Upper lobe of right lung (tissue), 1 donor: Measurements from ENCODE around the gene ADAMTS20. TPM values are rescaled to one million over a fixed set of nuclear protein-coding genes. Genes with fewer than 3 reads are reported as not detected.

Experiments used
- ATAC-seq: fragments of 200-7000 bp; cut with Tn5 transposase; one replicate; pipeline ENCODE4 v1.9.1; 2020; ENCODE audit warnings: mild to moderate bottlenecking, moderate library complexity
- DNase-seq: peaks from one replicate; pipeline ENCODE4 v3.0.0-alpha.2; 2020
- H3K27ac ChIP-seq: fragments of 200-600 bp; one replicate; pipeline ENCODE4 v1.8.0; 2022
- H3K27me3 ChIP-seq: fragments of 200-600 bp; one replicate; pipeline ENCODE4 v1.8.0; 2022; ENCODE audit warnings: mild to moderate bottlenecking
- H3K36me3 ChIP-seq: fragments of 200-600 bp; one replicate; pipeline ENCODE4 v1.8.0; 2022
- H3K4me1 ChIP-seq: fragments of 200-600 bp; one replicate; pipeline ENCODE4 v1.8.0; 2022
- H3K4me3 ChIP-seq: fragments of 200-600 bp; one replicate; pipeline ENCODE4 v1.8.0; 2022; ENCODE audit warnings: mild to moderate bottlenecking
- H3K9me3 ChIP-seq: fragments of 200-600 bp; one replicate; pipeline ENCODE4 v1.8.0; 2022
- CTCF ChIP-seq: fragments of 200-600 bp; IDR thresholded peaks from one replicate; pipeline ENCODE4 v1.8.0; 2022; ENCODE audit warnings: antibody characterized with exemption
- intact Hi-C: fragments of 100-400 bp; cut with DNase I; formaldehyde crosslinking; loops from one replicate; pipeline ENCODE4 v1.11.0; 2022
- total RNA-seq: library from RNA; stranded (reverse); fragmentation: NEBNext Ultra II Directional; extraction: Animal tissue kit (Norgen Biotek cat#: 25700); gene quantifications from one replicate; pipeline ENCODE4 v1.2.1, GENCODE V29; 2021
- donor health status: DM: no; HTN: yes; CAD: no; lungs with severe emphysema.

ADAMTS20 gene
- total RNA-seq, 1 donor from 2014 or later = not detected

GRCh38 chr12:43480591-43480990 lies 71.4 kb downstream of the ADAMTS20 start:
- no peak overlapping the region for H3K27ac ChIP-seq
- DNase-seq = no peak
- intact Hi-C loops = no loop called here
- no peaks in the 10 kb centered on the region for H3K36me3 ChIP-seq
- TF ChIP-seq CTCF = no peak
- no peak overlapping the region for H3K4me3 ChIP-seq
- no peaks in the 10 kb centered on the region for H3K27me3 ChIP-seq
- no peaks in the 10 kb centered on the region for H3K4me1 ChIP-seq
- H3K9me3 ChIP-seq = no peaks in the 10 kb centered on the region
- ATAC-seq = no peak

DNA sequence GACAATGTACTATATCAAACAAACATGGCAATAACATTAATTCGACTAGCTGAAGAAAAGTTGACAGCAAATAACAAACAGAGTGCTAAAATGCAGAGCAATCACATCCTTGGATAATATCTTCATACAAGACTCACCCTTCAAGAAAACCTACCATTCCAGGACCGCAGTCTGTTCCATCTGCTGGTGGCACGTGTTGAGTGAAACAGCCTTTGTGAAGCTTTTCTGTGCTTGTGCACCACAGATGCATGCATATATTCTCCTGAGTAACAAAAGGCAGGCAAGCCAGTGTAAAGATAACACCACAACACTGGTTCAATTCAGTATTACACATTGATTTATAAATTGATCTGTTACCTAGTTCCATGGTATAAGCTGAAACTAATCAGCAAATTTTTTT lies 89.3 kb downstream of the ADAMTS20 start:
- no peak for TF ChIP-seq CTCF
- Histone ChIP-seq H3K9me3 (no peaks in the 10 kb centered on the region), H3K4me1 (no peaks in the 10 kb centered on the region), H3K36me3 (no peaks in the 10 kb centered on the region), H3K27ac (no peak overlapping the region), H3K27me3 (no peaks in the 10 kb centered on the region), H3K4me3 (no peak overlapping the region)
- no peak for ATAC-seq
- intact Hi-C loops = no loop called here
- DNase-seq = no peak

- Histone ChIP-seq H3K27ac (no peak overlapping the region), H3K9me3 (no peaks in the 10 kb centered on the region), H3K36me3 (no peaks in the 10 kb centered on the region), H3K27me3 (no peaks in the 10 kb centered on the region), H3K4me3 (no peak overlapping the region), H3K4me1 (no peaks in the 10 kb centered on the region)
- DNase-seq (no peak), ATAC-seq (no peak)
- intact Hi-C loops = no loop called here
- TF ChIP-seq CTCF = no peak
Observed at GRCh38 chr12:43462080-43462479, 89.9 kb downstream of the ADAMTS20 start.

GRCh38 chr12:43459285-43459684 lies 92.7 kb downstream of the ADAMTS20 start:
- no peaks in the 10 kb centered on the region for H3K4me1 ChIP-seq
- intact Hi-C loops = no loop called here
- no peaks in the 10 kb centered on the region for H3K9me3 ChIP-seq
- no peak for TF ChIP-seq CTCF
- no peak overlapping the region for H3K4me3 ChIP-seq
- no peaks in the 10 kb centered on the region for H3K27me3 ChIP-seq
- H3K36me3 ChIP-seq = no peaks in the 10 kb centered on the region
- DNase-seq (no peak), ATAC-seq (no peak)
- H3K27ac ChIP-seq = no peak overlapping the region

GRCh38 chr12:43453761-43454160 lies 98.2 kb downstream of the ADAMTS20 start:
- Histone ChIP-seq H3K27me3 (no peaks in the 10 kb centered on the region), H3K9me3 (no peaks in the 10 kb centered on the region), H3K4me3 (no peak overlapping the region), H3K36me3 (no peaks in the 10 kb centered on the region), H3K4me1 (no peaks in the 10 kb centered on the region), H3K27ac (no peak overlapping the region)
- intact Hi-C loops = no loop called here
- TF ChIP-seq CTCF = no peak
- DNase-seq (no peak), ATAC-seq (no peak)

DNA sequence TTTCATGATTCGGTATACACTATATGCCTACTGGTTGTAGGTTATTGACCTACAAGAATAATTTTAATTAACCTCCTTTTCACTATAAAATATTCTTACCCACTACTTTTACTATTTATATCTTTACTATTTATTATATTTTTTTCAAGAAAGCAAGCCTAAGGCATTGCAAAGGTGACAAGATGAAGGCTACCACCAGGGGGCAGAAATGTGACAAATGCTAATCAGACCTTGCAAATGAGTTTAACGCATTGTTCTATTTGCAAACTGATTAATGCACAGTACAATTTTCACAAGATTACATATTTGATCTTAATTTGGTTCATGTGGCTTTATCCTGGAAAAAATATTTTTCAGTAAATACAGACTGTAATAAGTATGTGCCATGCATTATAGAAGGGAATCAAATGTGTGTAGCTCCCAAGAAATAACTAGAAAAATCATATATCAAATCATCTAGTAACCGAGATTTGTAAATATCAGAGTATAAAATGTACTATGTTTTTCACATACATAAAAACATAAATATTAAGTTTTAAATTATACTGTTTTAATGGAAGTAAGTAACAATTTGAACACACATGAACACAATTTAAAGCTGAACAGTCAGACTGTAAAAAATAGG lies 107.0 kb downstream of the ADAMTS20 start:
- H3K9me3 ChIP-seq = no peaks in the 10 kb centered on the region
- peak; percentile 73 for TF ChIP-seq CTCF
- no peaks in the 10 kb centered on the region for H3K27me3 ChIP-seq
- DNase-seq (no peak), ATAC-seq (peak; percentile 41)
- no peak overlapping the region for H3K4me3 ChIP-seq
- H3K27ac ChIP-seq = no peak overlapping the region
- intact Hi-C loops = no loop called here
- H3K4me1 ChIP-seq = no peaks in the 10 kb centered on the region
- no peaks in the 10 kb centered on the region for H3K36me3 ChIP-seq
